Neural cell (in vitro differentiated cells): ENCODE measurements around the gene PRTG. TPM values are rescaled to one million over a fixed set of nuclear protein-coding genes. Genes with fewer than 3 reads are reported as not detected.

Source experiments
- H2AFZ ChIP-seq: fragments of 200-600, 300-800 bp; sonication (generic), shearing (Covaris generic); 2 replicates; pipeline ENCODE4 v1.6.0; 2014; ENCODE audit warnings: low read depth, mild to moderate bottlenecking, antibody characterized with exemption, low read length, moderate library complexity
- H3F3A ChIP-seq: fragments of 200-600 bp; shearing (Covaris generic); 2 replicates; pipeline ENCODE4 v1.6.1; 2016; ENCODE audit warnings: mild to moderate bottlenecking, moderate library complexity, mixed read lengths, antibody characterized with exemption, low read length; ENCODE audit not compliant: insufficient read depth, poor library complexity, severe bottlenecking
- H3K27ac ChIP-seq: fragments of 200-600, 300-800 bp; sonication (generic), shearing (Covaris generic); 2 replicates; pipeline ENCODE4 v1.5.1; 2014; ENCODE audit warnings: mild to moderate bottlenecking, low read length, moderate library complexity
- H3K27me3 ChIP-seq: fragments of 300-800, 200-600 bp; sonication (generic), shearing (Covaris generic); 2 replicates; pipeline ENCODE4 v1.6.0; 2014; ENCODE audit warnings: mild to moderate bottlenecking, low read depth, low read length, moderate library complexity; ENCODE audit not compliant: insufficient read depth
- H3K36me3 ChIP-seq: fragments of 300-800, 200-600 bp; sonication (generic), shearing (Covaris generic); 2 replicates; pipeline ENCODE4 v1.5.1; 2014; ENCODE audit warnings: mild to moderate bottlenecking, antibody characterized with exemption, low read length, moderate library complexity; ENCODE audit not compliant: insufficient read depth
- H3K4me2 ChIP-seq: fragments of 300-800, 200-600 bp; sonication (generic), shearing (Covaris generic); 2 replicates; pipeline ENCODE4 v1.6.0; 2014; ENCODE audit warnings: mild to moderate bottlenecking, low read length
- H3K4me3 ChIP-seq: fragments of 300-800, 200-600 bp; sonication (generic), shearing (Covaris generic); 2 replicates; pipeline ENCODE4 v1.5.1; 2014; ENCODE audit warnings: mild to moderate bottlenecking, low read length, moderate library complexity
- H3K79me2 ChIP-seq: fragments of 200-600 bp; shearing (Covaris generic); replicated peaks from 2 replicates; pipeline ENCODE4 v1.6.0; 2014; ENCODE audit warnings: mild to moderate bottlenecking, low read length, moderate library complexity; ENCODE audit not compliant: insufficient read depth
- H3K9ac ChIP-seq: fragments of 300-800, 200-600 bp; sonication (generic), shearing (Covaris generic); 2 replicates; pipeline ENCODE4 v1.6.1; 2016; ENCODE audit warnings: mild to moderate bottlenecking, low read length, mixed read lengths
- H3K9me2 ChIP-seq: fragments of 200-600 bp; shearing (Covaris generic); 2 replicates; pipeline ENCODE4 v1.6.1; 2016; ENCODE audit warnings: mild to moderate bottlenecking, low read length, mixed read lengths; ENCODE audit not compliant: insufficient read depth
- H3K9me3 ChIP-seq: fragments of 200-600, 300-800 bp; sonication (generic), shearing (Covaris generic); 2 replicates; pipeline ENCODE4 v1.6.1; 2016; ENCODE audit warnings: mild to moderate bottlenecking, mixed run types, low read length, moderate library complexity, mixed read lengths
- H4K20me1 ChIP-seq: fragments of 200-600 bp; shearing (Covaris generic); 2 replicates; pipeline ENCODE4 v1.6.1; 2016; ENCODE audit warnings: mild to moderate bottlenecking, mixed run types; ENCODE audit not compliant: insufficient read depth
- EP300 ChIP-seq: fragments of 450-650 bp; conservative IDR thresholded peaks from 2 replicates; pipeline ENCODE4 v1.6.1; 2014; ENCODE audit warnings: antibody characterized with exemption, mild to moderate bottlenecking, moderate library complexity; ENCODE audit not compliant: poor library complexity, severe bottlenecking
- EZH2 ChIP-seq: fragments of 200-600, 300-800 bp; shearing (Covaris generic), sonication (generic); IDR thresholded peaks from 2 replicates; pipeline ENCODE4 v1.6.1; 2014; ENCODE audit warnings: antibody characterized with exemption, low read length, borderline replicate concordance, mild to moderate bottlenecking; ENCODE audit not compliant: insufficient read depth, poor library complexity, severe bottlenecking
- MXI1 ChIP-seq: fragments of 450-650 bp; conservative IDR thresholded peaks from 2 replicates; pipeline ENCODE4 v1.6.1; 2014; ENCODE audit warnings: antibody characterized with exemption, mild to moderate bottlenecking; ENCODE audit not compliant: poor library complexity, severe bottlenecking
- POLR2AphosphoS5 ChIP-seq: IDR thresholded peaks from 2 replicates; pipeline ENCODE4 v1.6.1; 2012
- polyA plus RNA-seq: library from polyadenylated mRNA; depleted of rRNA; stranded (reverse); fragments of >200 nt; gene quantifications from 2 replicates; pipeline ENCODE4 v1.2.3, GENCODE V29; 2014
- TF ChIP-seq, protein P1 (sequence below): IDR thresholded peaks from 2 replicates; pipeline ENCODE4 v1.6.1; 2012; ENCODE audit warnings: borderline replicate concordance
- TF ChIP-seq, protein P2 (sequence below): fragments of 450-650 bp; IDR thresholded peaks from 2 replicates; pipeline ENCODE4 v1.5.1; 2014; ENCODE audit warnings: antibody characterized with exemption, mild to moderate bottlenecking, moderate library complexity; ENCODE audit not compliant: poor library complexity, severe bottlenecking

The PRTG gene
- polyA plus RNA-seq, 1 donor from 2014 or later: 3.8 TPM

DNA sequence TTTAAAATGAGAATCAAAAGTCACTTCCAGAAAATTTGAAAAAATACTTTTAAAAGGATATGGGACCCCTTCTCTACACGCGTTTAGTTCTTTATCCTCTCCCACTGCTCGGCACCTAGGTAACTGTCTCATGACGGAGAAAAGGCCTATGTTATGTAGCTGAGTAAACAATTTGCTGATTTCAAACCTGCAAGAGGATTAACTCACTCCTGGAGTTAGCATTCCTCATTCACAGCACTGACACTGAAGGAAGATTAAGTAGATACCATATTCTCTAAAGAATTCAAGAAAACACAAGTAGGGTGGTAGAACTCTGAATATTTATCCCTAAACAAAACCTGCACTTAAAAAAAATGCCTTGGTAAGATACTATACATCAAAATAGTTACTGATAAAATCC lies 124.6 kb downstream of the PRTG start:
- H4K20me1 ChIP-seq: no peaks in the 10 kb centered on the region
- no peak overlapping the region for H2AFZ ChIP-seq
- H3K27ac ChIP-seq: no peak overlapping the region
- H3K9me2 ChIP-seq: no peaks in the 10 kb centered on the region
- H3K4me3 ChIP-seq: no peak overlapping the region
- no peaks in the 10 kb centered on the region for H3K9me3 ChIP-seq
- H3K4me2 ChIP-seq: no peak overlapping the region
- no peaks in the 10 kb centered on the region for H3K79me2 ChIP-seq
- TF ChIP-seq, protein P1, sequence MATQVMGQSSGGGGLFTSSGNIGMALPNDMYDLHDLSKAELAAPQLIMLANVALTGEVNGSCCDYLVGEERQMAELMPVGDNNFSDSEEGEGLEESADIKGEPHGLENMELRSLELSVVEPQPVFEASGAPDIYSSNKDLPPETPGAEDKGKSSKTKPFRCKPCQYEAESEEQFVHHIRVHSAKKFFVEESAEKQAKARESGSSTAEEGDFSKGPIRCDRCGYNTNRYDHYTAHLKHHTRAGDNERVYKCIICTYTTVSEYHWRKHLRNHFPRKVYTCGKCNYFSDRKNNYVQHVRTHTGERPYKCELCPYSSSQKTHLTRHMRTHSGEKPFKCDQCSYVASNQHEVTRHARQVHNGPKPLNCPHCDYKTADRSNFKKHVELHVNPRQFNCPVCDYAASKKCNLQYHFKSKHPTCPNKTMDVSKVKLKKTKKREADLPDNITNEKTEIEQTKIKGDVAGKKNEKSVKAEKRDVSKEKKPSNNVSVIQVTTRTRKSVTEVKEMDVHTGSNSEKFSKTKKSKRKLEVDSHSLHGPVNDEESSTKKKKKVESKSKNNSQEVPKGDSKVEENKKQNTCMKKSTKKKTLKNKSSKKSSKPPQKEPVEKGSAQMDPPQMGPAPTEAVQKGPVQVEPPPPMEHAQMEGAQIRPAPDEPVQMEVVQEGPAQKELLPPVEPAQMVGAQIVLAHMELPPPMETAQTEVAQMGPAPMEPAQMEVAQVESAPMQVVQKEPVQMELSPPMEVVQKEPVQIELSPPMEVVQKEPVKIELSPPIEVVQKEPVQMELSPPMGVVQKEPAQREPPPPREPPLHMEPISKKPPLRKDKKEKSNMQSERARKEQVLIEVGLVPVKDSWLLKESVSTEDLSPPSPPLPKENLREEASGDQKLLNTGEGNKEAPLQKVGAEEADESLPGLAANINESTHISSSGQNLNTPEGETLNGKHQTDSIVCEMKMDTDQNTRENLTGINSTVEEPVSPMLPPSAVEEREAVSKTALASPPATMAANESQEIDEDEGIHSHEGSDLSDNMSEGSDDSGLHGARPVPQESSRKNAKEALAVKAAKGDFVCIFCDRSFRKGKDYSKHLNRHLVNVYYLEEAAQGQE: no peak
- no peak for TF ChIP-seq MXI1
- TF ChIP-seq EZH2: no peak
- no peak for TF ChIP-seq EP300
- TF ChIP-seq, protein P2, sequence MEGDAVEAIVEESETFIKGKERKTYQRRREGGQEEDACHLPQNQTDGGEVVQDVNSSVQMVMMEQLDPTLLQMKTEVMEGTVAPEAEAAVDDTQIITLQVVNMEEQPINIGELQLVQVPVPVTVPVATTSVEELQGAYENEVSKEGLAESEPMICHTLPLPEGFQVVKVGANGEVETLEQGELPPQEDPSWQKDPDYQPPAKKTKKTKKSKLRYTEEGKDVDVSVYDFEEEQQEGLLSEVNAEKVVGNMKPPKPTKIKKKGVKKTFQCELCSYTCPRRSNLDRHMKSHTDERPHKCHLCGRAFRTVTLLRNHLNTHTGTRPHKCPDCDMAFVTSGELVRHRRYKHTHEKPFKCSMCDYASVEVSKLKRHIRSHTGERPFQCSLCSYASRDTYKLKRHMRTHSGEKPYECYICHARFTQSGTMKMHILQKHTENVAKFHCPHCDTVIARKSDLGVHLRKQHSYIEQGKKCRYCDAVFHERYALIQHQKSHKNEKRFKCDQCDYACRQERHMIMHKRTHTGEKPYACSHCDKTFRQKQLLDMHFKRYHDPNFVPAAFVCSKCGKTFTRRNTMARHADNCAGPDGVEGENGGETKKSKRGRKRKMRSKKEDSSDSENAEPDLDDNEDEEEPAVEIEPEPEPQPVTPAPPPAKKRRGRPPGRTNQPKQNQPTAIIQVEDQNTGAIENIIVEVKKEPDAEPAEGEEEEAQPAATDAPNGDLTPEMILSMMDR: no peak
- TF ChIP-seq POLR2AphosphoS5: no peak
- H3F3A ChIP-seq: no peaks in the 10 kb centered on the region
- no peaks in the 10 kb centered on the region for H3K27me3 ChIP-seq
- H3K9ac ChIP-seq: no peak overlapping the region
- H3K36me3 ChIP-seq: no peaks in the 10 kb centered on the region

DNA sequence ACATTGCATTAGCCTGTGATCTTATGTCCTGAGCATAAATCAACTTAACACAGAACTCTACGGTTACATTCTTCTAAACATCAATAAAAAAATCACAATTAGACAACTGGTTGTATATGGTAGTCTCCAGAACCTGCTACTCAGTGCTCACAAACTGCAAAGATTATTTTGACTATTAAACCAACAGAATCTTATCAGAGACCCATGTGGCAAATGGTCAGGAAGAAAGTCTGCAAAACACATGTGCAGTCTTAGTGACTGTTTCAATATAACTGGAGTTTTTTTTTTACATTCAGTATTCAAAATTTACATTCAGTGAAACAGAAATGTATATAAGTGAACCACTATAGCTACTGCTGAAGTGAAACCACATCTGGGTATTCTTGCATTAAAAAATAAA lies 127.5 kb downstream of the PRTG start:
- H2AFZ ChIP-seq: no peak overlapping the region
- H3K4me3 ChIP-seq: no peak overlapping the region

More for the DNA sequence above, 127.5 kb downstream of the PRTG start:
- no peak for TF ChIP-seq EP300
- no peak for TF ChIP-seq POLR2AphosphoS5
- no peak for TF ChIP-seq EZH2
- TF ChIP-seq, protein P1: no peak
- H4K20me1 ChIP-seq: no peaks in the 10 kb centered on the region
- H3K27me3 ChIP-seq: no peaks in the 10 kb centered on the region
- no peaks in the 10 kb centered on the region for H3K9me3 ChIP-seq
- H3F3A ChIP-seq: no peaks in the 10 kb centered on the region
- no peaks in the 10 kb centered on the region for H3K79me2 ChIP-seq
- no peak overlapping the region for H3K4me2 ChIP-seq
- H3K27ac ChIP-seq: no peak overlapping the region
- no peaks in the 10 kb centered on the region for H3K9me2 ChIP-seq
- no peak overlapping the region for H3K9ac ChIP-seq
- H3K36me3 ChIP-seq: no peaks in the 10 kb centered on the region
